DMS79 treated with DMSO at 0.1 percent for 48 hours (cell line): ENCODE measurements around the gene NFATC3.

Source experiments
- DNase-seq: peaks from one replicate; lab custom pipeline; 2025; lab: John Stamatoyannopoulos, UW

The NFATC3 gene

DNA sequence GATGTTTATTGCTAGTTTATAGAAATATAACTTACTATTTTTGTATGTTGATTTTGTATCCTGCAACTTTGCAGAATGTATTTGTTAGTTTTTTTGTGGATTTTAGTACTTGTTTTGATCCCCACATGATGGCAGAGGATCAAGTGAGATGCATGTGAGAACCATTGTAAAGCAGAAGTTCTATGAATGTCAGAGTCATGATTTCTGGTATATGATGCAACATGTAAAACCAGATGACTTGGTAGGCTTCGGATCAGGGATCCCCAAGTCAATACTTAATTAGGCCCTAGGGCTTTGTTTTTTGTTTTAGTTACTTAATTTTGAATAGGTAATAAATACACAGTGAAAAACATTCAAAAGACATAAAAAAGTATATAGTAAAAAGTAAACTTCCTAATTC is 104.9 kb downstream of the NFATC3 start:
- no peak for DNase-seq

DNA sequence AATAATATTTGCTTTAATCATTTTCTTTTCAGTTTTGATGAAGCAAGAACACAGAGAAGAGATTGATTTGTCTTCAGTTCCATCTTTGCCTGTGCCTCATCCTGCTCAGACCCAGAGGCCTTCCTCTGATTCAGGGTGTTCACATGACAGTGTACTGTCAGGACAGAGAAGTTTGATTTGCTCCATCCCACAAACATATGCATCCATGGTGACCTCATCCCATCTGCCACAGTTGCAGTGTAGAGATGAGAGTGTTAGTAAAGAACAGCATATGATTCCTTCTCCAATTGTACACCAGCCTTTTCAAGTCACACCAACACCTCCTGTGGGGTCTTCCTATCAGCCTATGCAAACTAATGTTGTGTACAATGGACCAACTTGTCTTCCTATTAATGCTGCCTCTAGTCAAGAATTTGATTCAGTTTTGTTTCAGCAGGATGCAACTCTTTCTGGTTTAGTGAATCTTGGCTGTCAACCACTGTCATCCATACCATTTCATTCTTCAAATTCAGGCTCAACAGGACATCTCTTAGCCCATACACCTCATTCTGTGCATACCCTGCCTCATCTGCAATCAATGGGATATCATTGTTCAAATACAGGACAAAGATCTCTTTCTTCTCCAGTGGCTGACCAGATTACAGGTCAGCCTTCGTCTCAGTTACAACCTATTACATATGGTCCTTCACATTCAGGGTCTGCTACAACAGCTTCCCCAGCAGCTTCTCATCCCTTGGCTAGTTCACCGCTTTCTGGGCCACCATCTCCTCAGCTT is 105.8 kb downstream of the NFATC3 start:
- no peak for DNase-seq

DNA sequence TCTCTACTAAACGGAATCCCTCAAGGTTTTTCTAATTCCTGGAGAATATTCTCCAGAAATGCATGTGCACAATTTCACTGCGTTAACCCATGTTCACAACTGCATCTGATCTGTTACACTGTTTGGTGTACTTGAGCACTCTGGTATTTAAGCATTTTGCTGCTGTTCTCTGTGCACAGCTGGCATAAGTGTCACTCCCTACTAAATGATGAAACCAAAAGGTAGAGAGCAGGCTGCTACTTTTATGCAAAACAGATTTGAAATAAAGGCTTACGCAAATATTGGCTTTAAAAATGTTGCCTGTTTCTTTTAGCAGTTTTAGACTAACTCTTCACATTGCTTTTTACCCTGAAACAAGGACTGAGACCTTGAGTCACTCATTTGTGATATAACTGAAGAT is 109.1 kb downstream of the NFATC3 start:
- no peak for DNase-seq

DNA sequence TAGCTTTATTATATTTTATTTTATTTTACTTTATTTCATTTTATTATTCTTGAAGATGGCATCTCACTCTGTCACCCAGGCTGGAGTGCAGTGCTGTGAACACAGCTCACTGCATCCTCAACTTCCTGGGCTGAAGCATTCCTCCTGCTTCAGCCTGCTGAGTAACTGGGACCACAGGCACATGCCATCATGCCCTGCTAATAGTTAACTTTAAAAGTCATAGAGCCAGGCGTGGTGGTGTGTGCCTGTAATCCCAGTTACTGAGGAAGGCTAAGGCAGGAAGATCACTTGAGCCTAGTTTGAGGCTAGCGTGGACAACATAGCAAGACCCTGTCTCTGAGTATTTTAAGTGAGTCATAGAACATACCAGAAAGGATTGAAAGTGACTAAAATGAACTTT is 112.1 kb downstream of the NFATC3 start:
- DNase-seq, result no peak

DNA sequence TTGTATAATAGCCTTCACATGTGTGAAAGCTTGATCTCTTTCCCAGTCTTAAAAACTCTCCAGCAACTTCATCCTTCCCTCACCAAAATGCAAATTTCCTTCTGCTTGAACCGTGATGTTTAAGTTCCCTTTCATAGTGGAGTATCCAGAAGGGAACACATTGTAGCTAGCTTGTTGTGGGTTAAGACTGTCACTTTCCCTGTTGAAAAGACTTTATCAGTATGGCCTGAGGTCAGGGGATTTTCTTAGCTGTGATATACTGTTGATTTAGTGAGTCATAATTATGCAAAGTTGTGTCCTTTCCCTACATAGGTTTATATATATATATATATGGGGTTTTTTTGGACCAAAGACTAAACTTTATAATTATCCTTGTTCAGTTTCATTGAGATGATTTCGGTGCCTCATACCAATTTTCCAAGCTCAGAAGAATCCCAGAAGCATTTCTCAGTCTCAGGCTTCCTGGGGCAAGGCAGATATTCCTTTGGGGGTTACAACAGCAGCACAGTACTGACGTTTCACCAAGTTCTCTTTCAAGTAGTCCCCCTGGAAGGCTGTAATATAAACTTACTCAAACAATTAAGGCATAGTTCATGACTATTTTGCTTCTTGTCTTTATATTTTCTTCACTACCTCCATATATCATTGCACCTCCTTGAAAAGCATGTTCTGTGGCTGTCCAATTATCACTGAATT is 115.1 kb downstream of the NFATC3 start:
- no peak for DNase-seq

DNA sequence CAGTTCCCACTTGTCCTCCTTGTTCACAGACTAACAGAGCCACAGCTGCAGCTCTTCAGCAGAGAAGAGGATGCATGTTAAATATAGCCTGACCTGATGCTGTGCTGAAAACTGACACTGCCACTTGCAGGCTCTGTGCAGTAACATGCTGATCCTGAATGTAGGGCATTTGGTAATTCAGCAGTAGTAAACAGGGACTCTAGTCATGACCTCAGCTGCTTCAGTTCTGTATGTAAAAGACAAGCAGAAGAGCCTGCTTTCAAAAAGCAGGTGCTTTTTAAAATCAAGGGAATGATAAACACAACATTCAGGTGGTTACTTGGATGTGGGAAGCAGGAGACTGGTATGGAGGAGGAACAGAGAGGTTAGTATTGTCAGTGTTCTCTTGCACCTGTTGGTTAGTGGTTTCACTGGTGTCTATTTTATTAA is 116.9 kb downstream of the NFATC3 start:
- DNase-seq, result peak; percentile 20

DNA sequence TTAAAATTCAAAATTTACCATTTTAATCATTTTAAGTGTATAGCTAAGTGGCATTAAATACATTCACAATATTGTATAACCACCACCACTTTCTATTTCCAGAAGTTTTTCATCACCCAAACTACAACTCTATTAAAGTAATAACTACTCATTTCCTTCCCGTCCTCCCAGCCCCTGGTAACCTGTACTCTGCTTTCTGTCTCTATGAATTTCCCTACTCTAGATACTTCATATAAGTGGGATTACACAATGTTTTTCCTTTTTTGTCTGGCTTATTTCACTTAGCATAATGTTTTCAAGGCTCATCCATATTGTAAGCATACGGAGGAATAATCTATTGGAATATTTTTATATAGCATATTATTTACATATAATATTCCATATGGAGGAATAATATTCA is 121.1 kb downstream of the NFATC3 start:
- no peak for DNase-seq

DNA sequence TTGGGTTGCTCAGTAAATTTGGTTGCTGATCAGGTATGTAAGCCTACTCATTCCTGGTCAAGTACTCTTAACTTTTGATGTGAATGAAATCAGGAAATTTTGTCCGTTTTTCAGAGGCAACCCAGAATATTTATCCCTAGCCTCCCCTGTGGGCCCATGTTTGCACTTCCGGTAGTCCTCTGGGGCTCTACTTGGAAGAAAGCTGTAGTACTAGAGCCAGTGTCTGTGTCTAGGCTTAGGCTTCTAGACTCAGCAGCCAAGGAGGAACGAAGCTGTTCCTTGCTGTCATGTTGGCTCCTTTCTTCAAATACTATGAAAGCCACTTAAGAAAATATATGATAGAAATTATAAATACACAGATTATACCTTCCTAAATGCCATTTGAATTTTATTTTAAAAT is 129.6 kb downstream of the NFATC3 start:
- peak; percentile 3 for DNase-seq

DNA sequence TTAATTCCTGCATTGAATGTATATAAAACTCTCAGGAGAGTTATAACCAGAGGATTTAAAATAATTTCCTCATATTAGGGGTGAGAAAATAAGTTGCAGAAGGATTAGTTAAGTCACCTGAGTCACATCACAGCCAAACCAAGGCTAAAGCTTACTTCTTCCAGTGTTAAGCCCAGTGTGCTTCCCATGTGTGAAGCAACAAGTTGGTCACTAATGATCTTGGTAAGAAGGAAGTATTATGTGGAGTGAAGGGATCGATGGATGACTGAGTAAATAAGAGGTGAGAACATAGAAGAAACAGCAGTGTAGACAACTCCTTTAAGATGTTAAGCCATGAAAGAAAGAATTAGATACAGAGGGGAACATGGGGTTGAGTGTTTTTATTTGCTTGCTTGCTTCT is 130.1 kb downstream of the NFATC3 start:
- DNase-seq, result no peak

DNA sequence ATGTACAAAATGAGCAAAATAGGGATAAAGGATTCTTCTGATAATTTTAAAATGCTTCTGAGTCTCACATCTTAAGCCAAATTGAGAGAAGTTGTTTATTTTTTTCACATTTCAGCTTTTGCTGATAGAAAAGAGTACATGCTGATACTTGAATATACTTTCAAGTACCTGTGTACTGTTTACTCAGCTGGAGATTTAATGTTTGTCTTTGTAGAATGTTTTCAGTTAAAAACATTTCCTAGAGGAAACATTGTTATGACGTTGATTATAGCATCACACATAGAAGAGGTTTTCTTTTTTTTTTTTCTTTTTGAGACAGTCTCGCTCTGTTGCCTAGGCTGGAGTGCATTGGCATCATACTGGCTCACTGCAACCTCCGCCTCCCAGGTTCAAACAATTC is 131.1 kb downstream of the NFATC3 start:
- DNase-seq, result no peak

DNA sequence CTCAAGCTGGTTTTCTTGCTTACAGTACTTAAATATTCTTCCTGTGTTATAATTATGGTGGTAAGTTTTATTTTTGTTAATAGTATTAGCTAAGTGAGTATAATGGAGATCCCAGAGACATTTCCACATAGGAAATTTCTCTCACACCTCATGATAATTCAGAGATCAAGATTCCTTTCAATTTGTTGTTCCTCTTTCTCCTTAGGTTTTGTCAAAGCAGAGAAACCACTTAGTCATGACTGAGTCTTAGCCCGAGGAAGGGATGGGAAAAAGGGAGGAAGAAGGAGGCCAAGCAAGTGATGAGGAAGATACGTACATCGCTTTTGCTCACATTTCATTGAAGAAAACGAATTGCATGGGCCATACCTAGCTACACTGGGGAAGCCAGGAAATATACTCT is 132.3 kb downstream of the NFATC3 start:
- DNase-seq, result no peak

DNA sequence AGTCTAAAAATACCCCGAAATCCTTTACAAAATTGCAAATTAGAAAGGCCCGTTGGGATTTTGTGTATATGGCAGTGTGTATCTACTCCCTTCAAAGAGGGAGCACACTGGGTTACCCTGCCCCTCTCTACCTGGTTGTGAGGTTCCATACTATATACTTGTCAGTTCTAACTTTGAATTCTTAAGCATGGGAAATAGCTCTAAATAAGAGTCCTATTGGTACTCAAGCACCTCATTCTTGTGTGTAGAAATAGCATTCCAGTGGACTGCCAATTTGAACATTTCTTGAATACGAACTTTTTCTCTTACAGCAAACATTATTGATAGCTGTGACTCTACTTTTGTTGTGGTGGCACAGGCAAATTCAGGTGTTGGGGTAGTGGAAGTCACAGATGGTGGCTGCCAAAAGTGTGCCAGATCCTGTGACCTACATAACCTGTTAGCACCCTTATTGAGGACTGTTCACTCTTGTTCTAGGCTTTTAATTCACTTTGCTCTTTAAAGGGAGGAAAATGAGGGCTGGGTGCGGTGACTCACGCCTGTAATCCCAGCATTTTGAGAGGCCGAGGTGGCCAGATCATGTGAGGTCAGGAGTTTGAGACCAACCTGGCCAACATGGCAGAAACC is 134.7 kb downstream of the NFATC3 start:
- no peak for DNase-seq

DNA sequence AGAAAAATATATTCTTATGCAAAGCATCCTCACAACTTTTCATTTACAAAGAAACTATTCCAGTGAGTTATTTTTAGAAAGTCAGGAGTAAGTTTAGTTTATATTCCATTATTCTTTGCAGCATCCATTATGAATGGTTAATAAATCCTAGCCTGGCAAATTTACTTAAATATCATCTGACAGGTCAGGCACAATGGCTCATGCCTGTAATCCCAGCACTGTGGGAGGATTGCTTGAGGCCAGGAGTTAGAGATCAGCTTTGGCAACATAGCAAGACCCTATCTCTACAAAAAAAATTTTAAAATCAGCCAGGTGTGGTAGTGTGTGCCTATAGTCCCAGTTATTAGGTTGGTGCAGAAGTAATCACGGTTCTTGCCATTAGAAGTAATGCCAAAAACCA is 137.9 kb downstream of the NFATC3 start:
- no peak for DNase-seq

DNA sequence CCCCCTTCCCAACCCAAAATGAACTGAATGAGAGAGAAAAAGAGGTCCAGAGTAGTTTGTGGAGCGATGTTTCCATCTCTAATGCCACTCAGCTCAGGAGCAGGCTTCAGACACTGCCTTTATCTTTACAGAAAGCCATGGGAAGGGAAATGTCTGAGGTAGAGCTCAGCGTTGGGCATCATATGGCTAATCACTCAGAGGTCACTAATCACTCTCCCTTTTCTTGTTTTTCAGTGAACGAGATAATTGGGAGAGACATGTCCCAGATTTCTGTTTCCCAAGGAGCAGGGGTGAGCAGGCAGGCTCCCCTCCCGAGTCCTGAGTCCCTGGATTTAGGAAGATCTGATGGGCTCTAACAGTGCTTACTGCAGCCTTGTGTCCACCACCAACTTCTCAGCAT is 140.9 kb downstream of the NFATC3 start:
- DNase-seq, result no peak

DNA sequence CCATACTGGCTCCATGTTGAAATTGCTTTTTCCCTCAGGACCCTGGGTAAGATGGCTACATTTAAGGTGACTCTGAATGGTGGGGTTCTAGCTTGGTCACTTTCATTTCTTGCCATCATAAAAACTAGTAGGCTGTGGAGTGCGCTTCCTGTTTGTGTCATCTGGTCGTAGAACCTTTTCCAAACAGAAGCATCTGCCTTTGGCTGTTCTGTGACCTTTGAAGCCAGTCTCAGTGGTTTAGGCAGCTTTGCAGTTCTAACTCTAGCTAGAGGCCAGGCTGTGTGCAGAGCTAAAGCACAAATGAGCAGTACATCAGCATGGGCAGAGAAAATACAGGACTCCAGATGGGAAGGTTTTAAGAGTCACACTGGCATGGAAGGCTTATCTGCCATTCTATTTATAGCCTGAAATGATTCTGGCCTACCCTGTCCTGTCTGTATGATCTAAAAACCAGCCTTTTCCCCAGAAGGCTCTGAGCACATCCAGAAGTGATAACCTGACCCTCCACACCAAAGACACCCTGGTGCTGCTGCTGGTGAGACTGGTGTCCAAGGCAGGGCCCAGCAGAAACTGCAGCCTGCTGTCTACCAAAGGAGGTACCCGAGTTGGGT is 142.1 kb downstream of the NFATC3 start:
- DNase-seq, result no peak

DNA sequence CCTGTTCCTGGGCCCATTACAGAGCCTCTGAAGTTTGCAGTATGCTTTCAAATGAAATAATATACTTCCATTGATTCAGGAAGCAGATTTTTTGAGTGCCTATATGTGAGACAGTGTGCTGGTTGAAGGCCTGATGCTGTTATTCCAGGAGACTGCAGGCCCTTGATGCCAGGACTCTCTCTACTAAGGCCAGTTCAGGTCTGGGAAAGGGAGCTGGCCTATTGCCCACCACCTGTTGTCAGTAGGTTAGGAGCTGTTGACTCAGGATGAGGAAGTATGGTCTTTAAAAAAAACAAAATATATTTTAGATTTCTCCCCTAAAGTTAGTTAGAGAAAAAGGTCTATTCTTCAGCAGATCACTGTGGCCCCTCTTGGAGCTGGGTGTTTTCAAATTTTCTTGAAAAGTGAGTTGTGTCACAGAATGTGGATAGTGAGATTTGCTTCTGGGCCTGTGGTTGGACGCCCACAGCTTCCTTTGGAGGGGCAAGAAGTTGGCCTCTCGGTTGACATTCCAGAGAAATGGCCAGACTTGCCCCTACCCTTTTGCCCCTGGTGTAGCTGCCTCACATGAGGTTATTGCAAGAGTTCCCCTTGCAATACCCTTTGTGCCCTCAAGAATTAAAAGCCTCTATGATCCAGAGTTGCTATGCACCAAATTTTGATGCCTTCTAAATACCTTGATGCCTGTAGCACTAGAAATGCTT is 142.8 kb downstream of the NFATC3 start:
- no peak for DNase-seq

DNA sequence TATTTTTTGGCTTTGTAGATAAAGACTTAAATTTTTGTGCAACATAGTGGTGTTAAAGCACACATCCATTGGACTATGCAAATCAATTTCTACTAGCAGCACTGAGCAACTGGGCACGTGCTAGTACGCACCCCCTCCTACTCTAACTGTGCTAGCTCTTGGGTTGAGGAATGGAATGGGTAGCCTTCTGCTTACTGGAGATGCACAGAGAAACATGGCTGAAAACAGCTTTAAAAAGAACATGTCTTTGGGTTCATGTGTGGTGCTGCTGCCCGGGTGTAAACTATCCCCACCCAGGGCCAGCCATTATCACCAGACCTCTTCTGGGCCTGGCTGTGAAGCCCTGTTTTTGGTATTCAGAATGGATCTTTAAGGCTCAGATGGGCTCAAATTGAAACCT is 143.5 kb downstream of the NFATC3 start:
- DNase-seq, result no peak

DNA sequence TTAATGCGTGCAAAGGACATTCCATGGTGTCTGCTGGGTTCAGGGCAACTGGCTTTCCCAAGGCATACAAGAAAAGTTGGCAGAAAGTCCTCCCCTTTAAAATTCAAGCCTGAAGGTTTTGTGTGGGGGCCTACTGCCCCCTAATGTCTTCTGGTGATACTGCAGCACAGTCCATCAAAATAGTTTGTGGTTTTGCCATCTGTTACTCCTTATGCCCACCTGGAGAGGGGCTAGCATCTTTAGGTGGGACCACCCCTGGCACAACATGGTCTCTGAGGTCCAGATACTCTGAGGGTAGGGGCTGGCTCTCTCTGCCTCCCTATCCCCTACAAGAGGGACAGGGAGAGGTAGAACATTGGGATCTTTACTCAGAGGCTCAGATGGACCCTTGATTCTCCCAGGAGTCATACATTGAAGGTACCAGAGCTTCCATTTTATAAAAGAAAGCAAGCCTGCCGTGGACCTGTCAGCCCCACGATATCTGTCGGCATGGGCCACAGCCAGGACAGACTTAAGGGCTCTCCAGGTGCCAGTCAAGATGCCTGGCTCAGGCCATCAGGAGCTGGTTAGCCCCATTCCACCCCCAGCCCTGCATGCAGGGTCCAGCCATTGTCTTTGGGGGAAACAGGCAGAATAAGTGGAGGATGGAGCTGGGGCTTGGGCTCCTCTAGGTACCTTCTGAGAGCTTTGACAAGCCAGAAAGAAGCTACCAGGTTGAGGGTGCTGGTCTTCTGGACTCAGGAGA is 144.4 kb downstream of the NFATC3 start:
- DNase-seq, result peak; percentile 5

DNA sequence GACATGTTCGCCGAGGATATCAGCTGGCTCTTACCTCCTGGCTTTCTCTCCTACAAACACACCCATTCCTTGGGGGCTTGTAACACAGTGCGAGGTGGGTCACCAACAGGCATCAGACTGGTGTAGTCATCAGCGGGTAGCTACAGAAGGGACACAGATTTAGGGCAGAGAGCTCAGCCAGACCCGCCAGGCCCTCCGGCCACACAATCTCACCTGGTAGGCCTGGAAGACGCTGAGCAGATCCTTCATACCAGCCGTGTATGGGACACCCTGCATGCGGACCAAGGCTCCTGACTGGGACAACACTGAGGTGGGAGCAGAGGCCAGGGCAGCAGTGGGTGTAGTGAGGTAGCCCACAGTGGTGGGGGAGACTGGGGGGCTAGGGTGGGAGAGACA is 145.0 kb downstream of the NFATC3 start:
- no peak for DNase-seq

DNA sequence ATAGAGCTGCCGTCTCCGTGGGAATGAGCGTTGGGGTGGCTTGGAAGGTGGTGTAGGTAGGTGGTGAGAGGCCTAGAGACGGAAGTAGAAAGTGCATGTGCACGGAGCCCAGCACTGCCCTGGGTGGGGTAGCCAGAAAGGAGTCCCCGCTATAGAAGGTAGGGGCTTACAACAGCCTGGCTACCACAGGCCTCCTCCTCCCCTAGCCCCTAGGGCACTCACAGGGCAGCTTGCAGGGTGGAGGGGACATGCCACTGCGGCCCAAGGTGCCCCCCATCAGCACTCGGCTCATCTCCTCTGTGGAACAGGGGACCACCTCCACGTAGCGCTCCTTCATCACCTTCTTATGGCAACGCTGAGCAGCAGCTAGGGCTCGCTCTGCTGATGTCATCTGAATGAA is 145.8 kb downstream of the NFATC3 start:
- DNase-seq, result no peak

DNA sequence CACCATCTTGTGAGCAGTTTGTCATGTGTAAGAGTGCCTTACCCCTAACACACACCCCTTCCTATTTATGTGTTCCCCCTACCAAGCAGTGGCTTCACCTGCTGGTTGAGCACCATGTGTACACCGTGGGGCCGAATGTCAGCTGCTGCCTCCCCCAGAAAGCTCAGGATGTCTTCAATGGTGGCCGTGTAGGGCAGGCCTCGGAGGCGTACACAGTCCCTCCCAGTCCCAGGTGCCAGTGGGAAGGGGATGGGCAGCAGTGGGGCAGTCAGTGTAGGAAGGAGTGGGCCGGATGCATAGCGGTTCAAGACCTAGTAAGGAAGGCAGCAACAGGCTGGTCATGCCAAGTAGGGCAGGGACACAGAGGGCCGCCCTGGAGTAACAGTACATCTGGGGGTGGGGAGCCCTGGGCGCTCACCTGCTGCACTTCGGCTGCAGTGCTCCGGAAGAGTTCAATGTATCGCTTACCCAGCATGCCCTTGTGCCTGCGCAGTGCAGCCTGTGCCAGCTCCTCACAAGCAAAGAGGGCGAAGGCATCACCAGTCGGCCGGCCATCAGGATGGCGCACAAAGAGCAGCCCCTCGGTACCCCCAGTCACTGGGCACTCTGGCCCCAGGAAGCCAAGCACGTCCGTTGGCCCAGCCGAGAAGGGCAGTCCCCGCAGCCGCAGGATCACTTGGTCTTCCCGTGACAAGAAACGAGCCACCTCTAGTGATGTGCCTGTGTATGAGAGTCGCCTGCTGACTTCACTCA is 146.4 kb downstream of the NFATC3 start:
- no peak for DNase-seq
